Measurements from ENCODE around the gene SDK1. TPM values are rescaled to one million over a fixed set of nuclear protein-coding genes. Genes with fewer than 3 reads are reported as not detected.

SDK1 gene
- total and polyA plus RNA-seq, 2 experiments from 2014 or later = 2.1 to 10.0 TPM

GRCh38 chr7:4049202-4049601, 748.1 kb downstream of the SDK1 start (continued):
- no peak for TF ChIP-seq ZNF462 (CRISPR knock-in tag; IDR thresholded peaks at IDR 0.05)
- TF ChIP-seq ETS1 (IDR thresholded peaks at IDR 0.05) = no peak
- no peak for TF ChIP-seq JUNB (IDR thresholded peaks at IDR 0.05; ENCODE audit: unreplicated experiment)
- TF ChIP-seq NANOG (IDR thresholded peaks at IDR 0.05; ENCODE audit: borderline replicate concordance) = no peak

- Mint-ChIP-seq H3K27ac (no peak overlapping the region), H3K4me3 (no peak overlapping the region), H3K36me3 (ENCODE audit: low read depth) (peaks cover 9% of the 10 kb centered on the region; the same call in 2 of the 3 replicates), H3K4me1 (peaks cover 6% of the 10 kb centered on the region; the same call in 2 of the 3 replicates), H3K9me3 (no peaks in the 10 kb centered on the region; the same call in 2 of the 3 replicates), H3K27me3 (ENCODE audit: insufficient read depth, low read depth, poor library complexity) (peaks cover 13% of the 10 kb centered on the region)
- no peak overlapping the region for H2AFZ ChIP-seq
- no peak overlapping the region for H3K27ac ChIP-seq (ENCODE audit: low read depth)
- no peaks in the 10 kb centered on the region for H3K27me3 ChIP-seq (ENCODE audit: insufficient read depth)
- H3K36me3 ChIP-seq (ENCODE audit: insufficient read depth) = no peaks in the 10 kb centered on the region
- H4K20me1 ChIP-seq (replicated peaks; ENCODE audit: insufficient read depth) = no peaks in the 10 kb centered on the region
- no peak overlapping the region for H3K4me2 ChIP-seq
- no peaks in the 10 kb centered on the region for H3K9me2 ChIP-seq (ENCODE audit: insufficient read depth)
- ATAC-seq (no peak), DNase-seq (ENCODE audit: low spot score) (no peak)
- no peak overlapping the region for H3K4me3 ChIP-seq
- no peaks in the 10 kb centered on the region for H3K79me2 ChIP-seq (replicated peaks; ENCODE audit: insufficient read depth)
- H3K4me1 ChIP-seq (ENCODE audit: insufficient read depth) = peaks cover 4% of the 10 kb centered on the region; the same call in 1 of the 2 replicates
- H3F3A ChIP-seq (replicated peaks; ENCODE audit: low read depth) = no peaks in the 10 kb centered on the region
- TF ChIP-seq CREB1 (CRISPR knock-in tag; IDR thresholded peaks at IDR 0.05; ENCODE audit: low read depth) (no peak), EZH2 (IDR thresholded peaks at IDR 0.05; ENCODE audit: low read depth, unreplicated experiment) (no peak), ZNF462 (CRISPR knock-in tag; IDR thresholded peaks at IDR 0.05) (no peak)
Measured at GRCh38 chr7:4050126-4050660, 749.1 kb downstream of the SDK1 start.

Data from GM23338 (cell line).